Measurements from ENCODE around the gene NEDD9. TPM values are rescaled to one million over a fixed set of nuclear protein-coding genes. Genes with fewer than 3 reads are reported as not detected.

Gene NEDD9
- total RNA-seq, 2 donors from 2014 or later = 11.0 to 24.4 TPM

Other genes with a start within 250 kb of the NEDD9 start
- not detected for gene ELOVL2, start 188.4 kb downstream of the NEDD9 start, total RNA-seq
- gene SMIM13, start 138.8 kb downstream of the NEDD9 start, total RNA-seq = 1 to 10 TPM; 6.3 to 6.4 TPM
- not detected for gene ERVFRD-1, start 120.9 kb downstream of the NEDD9 start, total RNA-seq

Measured in activated naive CD4-positive, alpha-beta T cell treated with anti-CD3 and anti-CD28 coated beads, Interleukin-2, amount 50 U/mL, for 72 hours (primary cell).